ENCODE results near the gene PTPA.
"Not testable (repeated sequence)": the region's sequence is repeated elsewhere in the genome, so short reads cannot be mapped to it uniquely, and the experiment has no call there.

PTPA gene

DNA sequence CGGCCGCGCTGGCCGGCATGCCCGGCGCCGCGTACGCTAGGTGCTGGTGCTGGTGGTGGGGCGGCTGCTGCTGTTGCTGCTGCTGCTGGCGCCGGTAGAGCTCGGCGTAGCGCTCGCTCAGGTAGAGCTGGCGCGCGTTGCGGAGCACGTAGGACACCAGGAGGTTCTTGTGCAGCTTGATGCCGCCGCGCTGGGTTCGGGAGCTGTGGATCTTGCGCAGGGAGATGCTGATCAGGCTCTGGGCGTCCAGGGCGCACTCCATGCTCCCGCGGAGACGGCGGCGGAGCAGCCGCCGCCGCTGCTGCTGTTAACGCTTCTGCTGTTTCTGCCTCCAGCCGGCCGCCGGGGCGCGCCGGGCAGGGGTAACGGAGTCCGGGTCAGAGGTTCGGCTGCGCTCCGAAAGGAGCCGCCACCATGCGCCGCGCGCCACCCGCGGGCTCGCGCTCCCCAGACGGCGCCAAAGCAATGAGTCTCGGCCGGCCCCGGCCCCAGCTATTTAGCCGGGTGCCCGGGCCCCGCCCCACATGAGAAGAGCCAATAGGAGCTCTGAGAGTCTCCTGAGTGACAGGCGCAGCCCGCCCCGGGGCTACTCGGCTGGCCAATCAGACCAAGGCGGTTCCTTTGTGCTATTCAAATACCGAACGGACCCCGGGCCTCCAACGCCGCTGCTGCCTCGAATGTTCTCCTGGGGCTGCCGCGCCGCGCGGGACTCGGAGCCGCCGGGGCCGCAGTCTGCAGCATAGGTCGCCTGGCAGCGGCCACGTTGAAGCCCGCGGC is 66.8 kb downstream of the PTPA start, which contains the start of gene IER5L:
TSS of gene IER5L (minus strand) at position 471 of the 777 bp plus-strand sequence. CDS start at position 262, 209 bp downstream.
- peak within 1 kb of the TSS; percentile 57 for H2AFZ ChIP-seq (ENCODE audit: low read depth, low read length)
- H3K4me3 ChIP-seq (ENCODE audit: low read length): peak within 1 kb of the TSS; percentile 94
- H3K36me3 ChIP-seq (ENCODE audit: insufficient read depth, low read length): no peaks in the 10 kb centered on the region
- no peaks in the 10 kb centered on the region for H3K27me3 ChIP-seq (ENCODE audit: insufficient read depth, low read length)
- no peaks in the 10 kb centered on the region for H3K9me3 ChIP-seq (ENCODE audit: low read length)
- peaks cover 35% of the 10 kb centered on the region for H3K4me1 ChIP-seq (ENCODE audit: insufficient read depth, low read length)

DNA sequence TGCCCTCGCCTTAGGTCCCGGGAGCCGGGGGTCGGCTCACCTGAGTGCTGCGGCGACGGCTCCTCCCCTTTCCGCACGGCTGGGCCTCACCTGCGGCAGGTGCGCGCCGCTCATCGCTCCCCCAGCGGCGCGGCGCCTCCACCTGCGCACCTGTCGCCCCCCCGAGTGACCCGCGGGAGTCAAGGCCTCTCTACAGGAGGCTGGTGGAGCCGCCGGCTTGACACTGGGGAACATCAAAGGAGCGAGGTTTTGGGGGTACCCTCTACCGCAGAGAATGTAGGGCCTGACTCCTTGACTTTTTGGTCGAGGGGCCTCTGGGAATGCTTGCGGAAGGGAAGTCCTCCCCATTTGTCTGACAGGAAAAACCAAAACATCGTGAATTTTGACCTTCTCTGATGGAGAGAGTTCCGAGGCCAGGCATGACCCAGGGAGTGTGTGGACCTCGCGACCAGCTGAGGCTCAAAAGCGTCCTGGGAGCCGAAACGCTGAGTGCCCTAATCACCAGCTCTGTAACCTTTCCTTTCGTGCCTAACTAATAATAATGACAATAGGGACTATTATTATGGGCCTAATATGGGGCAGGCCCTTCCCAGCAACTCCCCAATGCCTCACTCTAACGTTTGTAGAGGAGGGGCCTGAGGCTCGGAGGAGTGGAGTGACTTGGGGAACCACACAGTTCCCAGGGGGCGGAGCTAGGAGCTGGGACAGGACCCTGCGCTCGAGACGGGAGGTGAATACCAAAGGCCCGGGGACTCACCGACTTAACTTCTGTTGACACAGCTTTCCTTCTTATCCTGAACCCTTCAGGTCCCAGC is 67.6 kb downstream of the PTPA start:
- no peaks in the 10 kb centered on the region for H3K9me3 ChIP-seq (ENCODE audit: low read length)

DNA sequence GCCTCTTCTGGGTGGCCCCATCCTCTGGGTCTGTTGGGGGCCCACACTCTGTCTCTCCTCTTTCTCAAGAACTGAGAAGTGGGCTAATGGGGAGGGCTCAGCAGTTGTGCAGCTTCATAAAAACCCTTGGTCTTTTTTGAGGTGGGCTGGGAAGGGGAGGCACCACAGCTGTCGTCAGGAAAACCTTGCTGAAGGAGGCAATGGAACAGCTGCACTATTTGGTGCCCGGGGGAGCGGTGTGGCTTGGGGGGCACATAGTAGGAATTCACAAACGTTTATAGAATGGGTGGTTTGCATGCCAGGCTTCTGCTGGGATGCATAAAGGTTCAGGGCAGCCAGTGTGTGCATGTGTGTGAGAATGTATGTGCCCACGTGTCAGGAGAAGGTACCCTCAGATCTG is 70.0 kb downstream of the PTPA start:
- Histone ChIP-seq H2AFZ (ENCODE audit: low read depth, low read length) (no peak overlapping the region), H3K4me3 (ENCODE audit: low read length) (no peak overlapping the region), H3K4me1 (ENCODE audit: insufficient read depth, low read length) (peaks cover 25% of the 10 kb centered on the region), H3K36me3 (ENCODE audit: insufficient read depth, low read length) (no peaks in the 10 kb centered on the region), H3K27me3 (ENCODE audit: insufficient read depth, low read length) (no peaks in the 10 kb centered on the region), H3K9me3 (ENCODE audit: low read length) (no peaks in the 10 kb centered on the region)

More for the DNA sequence above, 67.6 kb downstream of the PTPA start:
- no peaks in the 10 kb centered on the region for H3K27me3 ChIP-seq (ENCODE audit: insufficient read depth, low read length)
- H2AFZ ChIP-seq (ENCODE audit: low read depth, low read length): peak overlapping the region; percentile 57
- H3K36me3 ChIP-seq (ENCODE audit: insufficient read depth, low read length): no peaks in the 10 kb centered on the region
- peak overlapping the region; percentile 34 for H3K4me3 ChIP-seq (ENCODE audit: low read length)
- peaks cover 32% of the 10 kb centered on the region for H3K4me1 ChIP-seq (ENCODE audit: insufficient read depth, low read length)

DNA sequence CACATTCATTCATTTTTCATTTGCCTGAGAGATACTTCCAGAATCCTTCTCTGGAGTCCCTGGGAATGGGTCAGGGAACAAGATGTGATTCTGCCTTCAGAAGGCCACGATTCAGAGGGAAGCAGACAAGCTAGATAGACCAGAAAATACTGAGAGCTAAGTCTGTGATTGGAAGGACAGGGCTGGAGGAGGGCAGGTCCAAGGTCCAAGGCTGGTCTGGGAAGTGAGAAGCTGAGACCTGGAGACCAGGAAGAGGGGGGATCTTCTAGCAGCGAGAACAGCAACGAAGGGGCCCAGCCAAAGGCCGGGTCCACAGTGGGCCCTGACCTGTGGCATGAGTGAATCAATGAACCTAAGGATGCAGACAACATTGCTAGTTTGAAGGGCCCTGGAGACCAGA is 70.9 kb downstream of the PTPA start:
- no peaks in the 10 kb centered on the region for H3K27me3 ChIP-seq (ENCODE audit: insufficient read depth, low read length)
- H3K4me1 ChIP-seq (ENCODE audit: insufficient read depth, low read length): peaks cover 24% of the 10 kb centered on the region
- H3K36me3 ChIP-seq (ENCODE audit: insufficient read depth, low read length): no peaks in the 10 kb centered on the region
- no peaks in the 10 kb centered on the region for H3K9me3 ChIP-seq (ENCODE audit: low read length)
- H3K4me3 ChIP-seq (ENCODE audit: low read length): no peak overlapping the region
- H2AFZ ChIP-seq (ENCODE audit: low read depth, low read length): no peak overlapping the region

DNA sequence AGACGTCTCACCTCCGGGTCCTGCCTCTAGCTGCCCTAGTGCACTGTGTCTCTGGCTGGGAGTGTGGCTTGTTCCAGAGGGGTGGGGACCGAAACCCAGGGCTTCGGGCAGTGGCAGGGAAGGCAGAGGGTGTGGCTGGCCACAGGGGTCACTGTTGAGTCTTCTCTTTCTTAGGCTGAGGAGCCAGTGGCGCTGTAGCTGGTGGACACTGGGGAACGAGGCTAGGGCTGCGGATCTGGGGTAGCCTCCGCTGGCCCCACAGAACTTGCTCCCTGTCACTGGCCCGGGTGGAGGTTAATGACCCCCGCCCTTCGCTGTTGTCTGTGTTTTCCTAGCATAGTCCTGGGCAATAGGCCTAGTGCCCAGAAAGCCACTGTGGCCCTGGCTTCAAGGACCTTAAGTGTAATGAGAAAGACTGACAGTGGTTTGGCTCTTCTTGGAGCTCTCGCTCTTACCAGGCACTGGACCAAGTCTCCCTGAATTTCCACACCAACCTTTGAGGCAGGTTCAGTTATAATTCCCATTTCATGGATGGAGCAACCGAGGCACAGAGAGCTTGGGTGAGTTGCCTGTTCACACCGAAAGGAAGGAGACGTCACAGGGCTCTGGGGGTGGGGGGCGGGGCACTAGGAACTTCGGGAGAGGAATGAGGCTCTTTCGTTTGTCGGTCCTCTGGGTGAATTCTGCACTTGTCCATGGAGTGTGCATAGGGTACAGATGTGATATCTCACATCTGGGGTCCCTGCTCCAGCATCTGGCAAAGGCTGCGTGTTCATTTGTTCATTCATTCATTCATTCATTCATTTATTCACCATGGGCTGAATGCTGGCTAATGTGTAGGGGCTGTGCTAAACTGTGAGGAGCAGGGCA is 71.6 kb downstream of the PTPA start:
- no peak overlapping the region for H2AFZ ChIP-seq (ENCODE audit: low read depth, low read length)
- peaks cover 21% of the 10 kb centered on the region for H3K4me1 ChIP-seq (ENCODE audit: insufficient read depth, low read length)
- no peaks in the 10 kb centered on the region for H3K27me3 ChIP-seq (ENCODE audit: insufficient read depth, low read length)
- H3K4me3 ChIP-seq (ENCODE audit: low read length): no peak overlapping the region
- H3K9me3 ChIP-seq (ENCODE audit: low read length): no peaks in the 10 kb centered on the region
- no peaks in the 10 kb centered on the region for H3K36me3 ChIP-seq (ENCODE audit: insufficient read depth, low read length)

DNA sequence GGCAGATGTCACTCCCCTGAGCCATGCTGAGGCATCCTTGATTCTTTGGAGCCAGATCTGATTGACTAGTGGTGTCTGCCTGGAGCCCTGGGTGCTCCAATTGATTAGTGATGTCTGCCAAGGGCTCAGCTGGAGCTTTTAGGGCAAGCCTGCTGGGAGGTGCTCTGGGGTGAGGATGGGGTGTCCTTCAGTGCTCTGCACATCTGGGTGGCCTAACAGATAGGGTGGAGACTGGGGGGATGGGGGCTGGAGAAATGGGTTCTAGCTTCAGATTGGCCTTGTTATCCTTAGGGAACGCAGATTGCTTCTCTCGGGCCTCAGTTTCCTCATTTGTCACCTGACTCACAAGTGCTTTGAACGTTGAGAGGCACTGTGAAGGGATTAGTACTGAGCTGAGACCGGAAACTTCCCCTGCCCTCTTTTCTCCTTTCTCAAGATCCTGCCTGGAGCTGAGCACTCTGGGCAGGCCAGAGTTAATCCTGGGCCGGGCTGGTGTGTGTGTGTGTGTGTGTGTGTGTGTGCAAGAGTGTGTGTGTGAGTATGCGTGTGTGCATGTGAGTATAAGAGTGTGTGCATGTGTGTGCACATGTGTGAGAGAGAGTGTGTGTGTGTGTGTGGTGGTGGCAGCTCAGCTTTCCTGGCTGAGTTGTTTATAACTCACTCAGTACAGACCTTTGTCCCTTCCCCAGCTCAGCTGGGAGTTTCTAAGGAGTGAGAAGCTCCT is 72.4 kb downstream of the PTPA start:
- no peaks in the 10 kb centered on the region for H3K27me3 ChIP-seq (ENCODE audit: insufficient read depth, low read length)
- H3K9me3 ChIP-seq (ENCODE audit: low read length): no peaks in the 10 kb centered on the region
- no peaks in the 10 kb centered on the region for H3K36me3 ChIP-seq (ENCODE audit: insufficient read depth, low read length)
- H3K4me3 ChIP-seq (ENCODE audit: low read length): no peak overlapping the region
- no peak overlapping the region for H2AFZ ChIP-seq (ENCODE audit: low read depth, low read length)
- H3K4me1 ChIP-seq (ENCODE audit: insufficient read depth, low read length): peaks cover 18% of the 10 kb centered on the region

DNA sequence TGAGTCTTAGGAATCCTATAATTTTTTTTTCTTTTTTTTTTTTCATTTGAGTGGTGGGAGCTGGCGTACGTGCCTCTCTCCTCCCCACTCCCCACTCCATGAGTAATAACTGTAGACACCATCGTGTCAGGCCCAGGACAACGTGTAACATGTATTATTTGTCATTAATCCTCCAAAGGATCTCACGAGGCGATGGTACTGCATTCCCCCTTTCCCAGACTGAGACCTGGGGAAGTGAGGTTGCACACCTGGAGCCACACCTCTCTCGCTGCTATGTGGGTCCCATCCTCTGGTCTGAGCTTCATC is 73.0 kb downstream of the PTPA start:
- H3K4me1 ChIP-seq (ENCODE audit: insufficient read depth, low read length): peaks cover 13% of the 10 kb centered on the region
- H3K27me3 ChIP-seq (ENCODE audit: insufficient read depth, low read length): no peaks in the 10 kb centered on the region
- H3K4me3 ChIP-seq (ENCODE audit: low read length): no peak overlapping the region
- H2AFZ ChIP-seq (ENCODE audit: low read depth, low read length): no peak overlapping the region
- no peaks in the 10 kb centered on the region for H3K9me3 ChIP-seq (ENCODE audit: low read length)
- no peaks in the 10 kb centered on the region for H3K36me3 ChIP-seq (ENCODE audit: insufficient read depth, low read length)

DNA sequence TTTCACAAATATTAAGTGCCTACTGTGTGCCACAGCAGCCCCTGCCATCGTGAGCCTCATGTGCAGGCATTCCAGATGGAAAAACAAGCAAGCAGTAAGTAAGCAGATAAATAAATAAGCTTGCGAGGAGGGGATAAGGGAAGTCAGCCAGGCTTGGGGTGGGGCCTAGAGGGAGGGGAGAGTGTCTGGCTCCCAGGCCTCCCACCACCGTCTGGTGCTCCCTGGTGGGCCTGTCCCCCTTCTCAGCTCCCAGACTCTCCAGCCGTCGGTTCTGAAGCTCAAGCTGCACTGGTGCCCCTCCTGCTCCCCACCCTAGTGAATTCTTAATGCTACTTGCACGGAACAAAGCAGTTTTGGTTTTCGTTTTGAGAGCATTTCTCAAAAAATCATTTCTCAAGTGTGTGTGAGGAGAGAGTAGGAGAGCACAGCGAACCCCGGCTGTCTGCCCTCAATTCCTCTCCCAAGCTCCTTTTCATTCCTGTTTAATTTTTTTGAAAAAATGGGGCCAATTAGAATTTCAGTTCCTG is 73.4 kb downstream of the PTPA start:
- Histone ChIP-seq H3K4me3 (ENCODE audit: low read length) (no peak overlapping the region), H3K27me3 (ENCODE audit: insufficient read depth, low read length) (no peaks in the 10 kb centered on the region), H3K36me3 (ENCODE audit: insufficient read depth, low read length) (no peaks in the 10 kb centered on the region), H3K9me3 (ENCODE audit: low read length) (no peaks in the 10 kb centered on the region), H3K4me1 (ENCODE audit: insufficient read depth, low read length) (peaks cover 10% of the 10 kb centered on the region), H2AFZ (ENCODE audit: low read depth, low read length) (no peak overlapping the region)

DNA sequence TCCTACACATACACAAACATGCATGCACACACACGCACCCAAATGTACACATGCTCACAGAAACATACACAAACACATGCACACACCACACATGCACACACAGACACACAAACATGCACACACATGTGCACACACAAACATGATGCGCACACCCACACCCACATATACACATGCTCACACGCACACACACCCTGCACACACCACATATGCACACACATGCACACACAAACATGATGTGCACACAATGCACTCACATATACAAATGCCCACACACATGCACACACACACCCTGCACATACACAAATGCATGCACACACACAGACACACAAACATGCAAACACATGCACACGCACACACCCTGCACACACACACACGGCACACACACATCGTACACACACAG is 74.2 kb downstream of the PTPA start:
- H3K4me3 ChIP-seq (ENCODE audit: low read length): no peak overlapping the region
- no peaks in the 10 kb centered on the region for H3K27me3 ChIP-seq (ENCODE audit: insufficient read depth, low read length)

DNA sequence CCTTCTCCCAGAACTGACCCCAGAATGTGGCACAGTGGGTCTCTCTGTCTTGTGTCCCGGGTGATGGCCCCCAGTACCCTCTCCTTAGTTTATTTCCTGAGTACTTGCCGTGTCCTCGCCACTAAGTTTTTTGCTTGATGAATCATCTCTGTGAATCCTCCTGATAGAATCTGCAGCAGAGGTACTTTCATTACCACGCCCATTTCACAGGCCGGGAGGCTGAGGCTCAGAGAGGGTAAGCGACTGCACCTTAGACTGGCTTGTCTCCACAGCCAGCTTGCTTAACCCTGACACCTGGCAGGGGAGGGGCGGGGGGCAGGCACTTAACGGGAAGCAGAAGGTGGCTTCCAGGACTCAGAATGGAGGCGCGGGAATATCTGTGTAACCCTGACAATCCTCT is 74.8 kb downstream of the PTPA start:
- peaks cover 10% of the 10 kb centered on the region for H3K4me1 ChIP-seq (ENCODE audit: insufficient read depth, low read length)
- no peaks in the 10 kb centered on the region for H3K36me3 ChIP-seq (ENCODE audit: insufficient read depth, low read length)
- H3K27me3 ChIP-seq (ENCODE audit: insufficient read depth, low read length): no peaks in the 10 kb centered on the region
- H3K4me3 ChIP-seq (ENCODE audit: low read length): no peak overlapping the region
- H2AFZ ChIP-seq (ENCODE audit: low read depth, low read length): no peak overlapping the region
- no peaks in the 10 kb centered on the region for H3K9me3 ChIP-seq (ENCODE audit: low read length)

More for the DNA sequence above, 74.2 kb downstream of the PTPA start:
- H2AFZ ChIP-seq (ENCODE audit: low read depth, low read length): no peak overlapping the region
- no peaks in the 10 kb centered on the region for H3K36me3 ChIP-seq (ENCODE audit: insufficient read depth, low read length)
- peaks cover 10% of the 10 kb centered on the region for H3K4me1 ChIP-seq (ENCODE audit: insufficient read depth, low read length)
- H3K9me3 ChIP-seq (ENCODE audit: low read length): no peaks in the 10 kb centered on the region

DNA sequence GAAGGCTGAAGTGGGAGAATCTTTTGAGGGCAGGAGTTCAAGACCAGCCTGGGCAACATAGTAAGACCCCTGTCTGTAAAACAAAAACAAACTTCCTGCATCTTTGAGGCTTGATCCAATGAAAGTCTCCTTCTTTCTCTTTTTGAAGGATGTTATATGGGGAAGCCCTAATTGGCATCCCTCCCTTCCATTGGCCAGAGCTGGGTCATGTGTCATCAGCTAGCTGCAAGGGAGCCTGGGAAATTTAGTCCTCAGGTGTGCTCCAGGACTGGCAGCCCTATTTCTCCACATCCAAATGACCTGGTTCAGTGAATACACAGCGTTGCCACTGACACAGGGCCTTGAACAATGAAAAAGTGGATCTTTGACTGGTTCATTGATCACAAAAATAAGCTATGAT is 75.8 kb downstream of the PTPA start:
- Histone ChIP-seq H3K27me3 (ENCODE audit: insufficient read depth, low read length) (no peaks in the 10 kb centered on the region), H3K4me1 (ENCODE audit: insufficient read depth, low read length) (peaks cover 10% of the 10 kb centered on the region), H3K36me3 (ENCODE audit: insufficient read depth, low read length) (no peaks in the 10 kb centered on the region), H3K9me3 (ENCODE audit: low read length) (no peaks in the 10 kb centered on the region), H2AFZ (ENCODE audit: low read depth, low read length) (no peak overlapping the region), H3K4me3 (ENCODE audit: low read length) (no peak overlapping the region)

DNA sequence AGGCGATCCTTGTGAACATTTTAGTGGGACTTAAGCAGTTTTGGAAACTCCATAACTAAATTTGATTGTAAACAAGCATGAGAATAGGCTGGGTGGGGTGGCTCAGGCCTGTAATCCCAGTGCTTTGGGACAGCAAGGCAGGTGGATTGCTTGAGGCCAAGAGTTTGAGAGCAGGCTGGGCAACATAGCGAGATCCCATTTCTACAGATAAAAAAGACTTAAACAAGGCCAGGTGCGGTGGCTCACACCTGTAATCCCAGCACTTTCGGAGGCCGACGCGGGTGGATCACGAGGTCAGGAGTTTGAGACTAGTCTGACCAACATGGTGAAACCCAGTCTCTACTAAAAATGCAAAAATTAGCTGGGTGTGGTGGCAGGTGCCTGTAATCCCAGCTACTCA is 78.8 kb downstream of the PTPA start:
- H3K4me1 ChIP-seq (ENCODE audit: insufficient read depth, low read length); H2AFZ ChIP-seq (ENCODE audit: low read depth, low read length); H3K36me3 ChIP-seq (ENCODE audit: insufficient read depth, low read length); H3K4me3 ChIP-seq (ENCODE audit: low read length); H3K9me3 ChIP-seq (ENCODE audit: low read length): not testable (repeated sequence)
- H3K27me3 ChIP-seq (ENCODE audit: insufficient read depth, low read length): peaks cover 12% of the 10 kb centered on the region
